Mesendoderm (in vitro differentiated cells): ENCODE data around the gene CUX1.

Experiments
- DNase-seq: peaks from one replicate; pipeline ENCODE4 v3.0.0; 2013
- H2AK5ac ChIP-seq: 2 replicates; pipeline ENCODE4 v1.6.1; 2013; ENCODE audit warnings: low read length, inconsistent platforms
- H2BK120ac ChIP-seq: 2 replicates; pipeline ENCODE4 v1.6.1; 2013; ENCODE audit warnings: low read depth, mild to moderate bottlenecking, low read length, moderate library complexity, mixed read lengths
- H2BK15ac ChIP-seq: replicated peaks from 2 replicates; pipeline ENCODE4 v1.6.1; 2013; ENCODE audit warnings: low read depth, mild to moderate bottlenecking, moderate library complexity
- H2BK5ac ChIP-seq: 2 replicates; pipeline ENCODE4 v1.6.1; 2013; ENCODE audit warnings: low read length, inconsistent platforms
- H3K18ac ChIP-seq: 2 replicates; pipeline ENCODE4 v1.6.1; 2013; ENCODE audit warnings: mild to moderate bottlenecking, low read length, mixed read lengths
- H3K23ac ChIP-seq: one replicate; pipeline ENCODE4 v1.6.1; 2013; ENCODE audit warnings: low read length
- H3K27ac ChIP-seq: 2 replicates; pipeline ENCODE4 v1.5.1; 2013; ENCODE audit warnings: low read depth, mild to moderate bottlenecking, inconsistent platforms, low read length, moderate library complexity
- H3K27me3 ChIP-seq: 2 replicates; pipeline ENCODE4 v1.6.1; 2013; ENCODE audit warnings: low read length, control low read depth, mild to moderate bottlenecking, inconsistent platforms; ENCODE audit not compliant: insufficient read depth, poor library complexity
- H3K36me3 ChIP-seq: 2 replicates; pipeline ENCODE4 v1.6.1; 2013; ENCODE audit warnings: low read length, inconsistent platforms; ENCODE audit not compliant: control insufficient read depth, insufficient read depth
- H3K4ac ChIP-seq: one replicate; pipeline ENCODE4 v1.6.1; 2013; ENCODE audit warnings: low read depth, mild to moderate bottlenecking, low read length, moderate library complexity
- H3K4me1 ChIP-seq: 2 replicates; pipeline ENCODE4 v1.6.1; 2013; ENCODE audit warnings: low read depth, low read length, inconsistent platforms; ENCODE audit not compliant: control insufficient read depth
- H3K4me2 ChIP-seq: 2 replicates; pipeline ENCODE4 v1.6.1; 2013; ENCODE audit warnings: low read length
- H3K4me3 ChIP-seq: 2 replicates; pipeline ENCODE4 v1.5.1; 2013; ENCODE audit warnings: mild to moderate bottlenecking, low read length
- H3K56ac ChIP-seq: one replicate; pipeline ENCODE4 v1.6.1; 2013; ENCODE audit warnings: low read length
- H3K79me1 ChIP-seq: 2 replicates; pipeline ENCODE4 v1.6.1; 2013; ENCODE audit warnings: low read length, inconsistent platforms
- H3K79me2 ChIP-seq: 2 replicates; pipeline ENCODE4 v1.6.1; 2013; ENCODE audit warnings: mild to moderate bottlenecking, low read length; ENCODE audit not compliant: control insufficient read depth, insufficient read depth
- H3K9ac ChIP-seq: 2 replicates; pipeline ENCODE4 v1.6.1; 2013; ENCODE audit warnings: low read length, inconsistent platforms
- H4K5ac ChIP-seq: one replicate; pipeline ENCODE4 v1.6.1; 2013; ENCODE audit warnings: low read length
- H4K8ac ChIP-seq: one replicate; pipeline ENCODE4 v1.6.1; 2013; ENCODE audit warnings: low read depth, mild to moderate bottlenecking, control low read depth, low read length, moderate library complexity
- WGBS: extraction: QIAGEN DNeasy Blood & Tissue Kit; methylation state at CpG from one replicate; pipeline ENCODE4 v1.1.7; 2013; ENCODE audit warnings: low lambda C conversion rate, missing lambda C conversion rate; ENCODE audit not compliant: insufficient coverage; ENCODE audit errors: extremely low coverage; 5-methylcytosine and 5-hydroxymethylcytosine counted together

The CUX1 gene

GRCh38 chr7:101896316-101896715, 78.9 kb downstream of the CUX1 start:
- WGBS = no CpG with 5 or more reads among the region's 9 CpGs
- Histone ChIP-seq H3K23ac (no peak overlapping the region), H2BK120ac (no peak overlapping the region), H3K27ac (no peak overlapping the region), H3K4me2 (no peak overlapping the region), H2AK5ac (no peak overlapping the region), H4K8ac (no peak overlapping the region), H2BK5ac (no peak overlapping the region), H4K5ac (no peak overlapping the region), H3K79me1 (peaks cover 27% of the 10 kb centered on the region), H3K18ac (no peak overlapping the region), H3K56ac (peak overlapping the region; percentile 22), H3K4me1 (no peaks in the 10 kb centered on the region), H3K79me2 (peaks cover 87% of the 10 kb centered on the region), H3K27me3 (no peaks in the 10 kb centered on the region), H3K4me3 (no peak overlapping the region), H3K4ac (no peak overlapping the region), H3K36me3 (no peaks in the 10 kb centered on the region), H2BK15ac (no peak overlapping the region), H3K9ac (no peak overlapping the region)
- no peak for DNase-seq

DNA sequence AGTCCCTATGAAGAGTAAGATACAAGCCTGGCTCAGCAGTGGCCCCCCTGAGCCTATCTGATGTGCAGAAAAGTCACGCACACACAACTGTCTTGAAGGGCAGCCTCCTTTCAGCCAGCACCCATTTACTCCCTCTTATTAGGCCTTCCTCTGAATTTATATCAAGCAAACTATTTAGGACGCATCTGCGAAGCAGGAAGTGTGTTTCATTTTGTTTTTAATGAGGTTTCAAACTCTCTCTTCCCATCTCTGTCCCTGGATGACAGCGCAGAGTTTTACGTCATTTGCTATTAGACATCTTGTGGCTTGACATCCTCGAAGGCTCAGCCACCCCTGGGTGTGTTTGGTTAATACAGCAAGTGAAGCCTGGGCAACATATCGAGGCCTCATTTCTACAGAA, 79.5 kb downstream of the CUX1 start:
- Histone ChIP-seq H3K4me2 (no peak overlapping the region), H3K9ac (no peak overlapping the region), H3K56ac (no peak overlapping the region), H3K4ac (no peak overlapping the region), H3K4me3 (no peak overlapping the region), H3K18ac (no peak overlapping the region), H3K36me3 (no peaks in the 10 kb centered on the region), H2BK120ac (no peak overlapping the region), H3K79me1 (peaks cover 26% of the 10 kb centered on the region), H3K27ac (no peak overlapping the region), H2AK5ac (no peak overlapping the region), H4K5ac (no peak overlapping the region), H3K79me2 (peaks cover 87% of the 10 kb centered on the region), H2BK5ac (no peak overlapping the region), H4K8ac (no peak overlapping the region), H2BK15ac (no peak overlapping the region), H3K4me1 (no peaks in the 10 kb centered on the region), H3K23ac (no peak overlapping the region), H3K27me3 (no peaks in the 10 kb centered on the region)
- no CpG with 5 or more reads among the region's 7 CpGs for WGBS
- DNase-seq = no peak

- no peak for DNase-seq
- H4K5ac ChIP-seq = no peak overlapping the region
- no peak overlapping the region for H3K56ac ChIP-seq
- no peak overlapping the region for H3K18ac ChIP-seq
- no peak overlapping the region for H2BK15ac ChIP-seq
- no peak overlapping the region for H2AK5ac ChIP-seq
- peaks cover 2% of the 10 kb centered on the region for H3K4me1 ChIP-seq
- no peak overlapping the region for H3K4me3 ChIP-seq
- peaks cover 91% of the 10 kb centered on the region for H3K79me2 ChIP-seq
- no peak overlapping the region for H3K23ac ChIP-seq
- H3K4ac ChIP-seq = no peak overlapping the region
- H2BK120ac ChIP-seq = no peak overlapping the region
- no peak overlapping the region for H2BK5ac ChIP-seq
- WGBS = no CpG with 5 or more reads among the region's 10 CpGs
- H3K4me2 ChIP-seq = no peak overlapping the region
- H3K27ac ChIP-seq = no peak overlapping the region
- H4K8ac ChIP-seq = no peak overlapping the region
- H3K79me1 ChIP-seq = peaks cover 28% of the 10 kb centered on the region
- H3K27me3 ChIP-seq = no peaks in the 10 kb centered on the region
- H3K9ac ChIP-seq = no peak overlapping the region
- H3K36me3 ChIP-seq = no peaks in the 10 kb centered on the region
These were observed 80.7 kb downstream of the CUX1 start for GRCh38 chr7:101898106-101898505.

GRCh38 chr7:101899616-101900015, 82.2 kb downstream of the CUX1 start:
- Histone ChIP-seq H3K79me1 (peaks cover 27% of the 10 kb centered on the region), H3K36me3 (no peaks in the 10 kb centered on the region), H3K27me3 (no peaks in the 10 kb centered on the region), H3K9ac (no peak overlapping the region), H2BK120ac (no peak overlapping the region), H3K79me2 (peaks cover 91% of the 10 kb centered on the region), H3K4me3 (no peak overlapping the region), H3K27ac (no peak overlapping the region), H2AK5ac (no peak overlapping the region), H3K18ac (no peak overlapping the region), H2BK5ac (no peak overlapping the region), H4K8ac (no peak overlapping the region), H4K5ac (no peak overlapping the region), H3K4me2 (no peak overlapping the region), H3K4ac (no peak overlapping the region), H3K23ac (no peak overlapping the region), H3K4me1 (peaks cover 2% of the 10 kb centered on the region), H2BK15ac (no peak overlapping the region), H3K56ac (no peak overlapping the region)
- WGBS = no CpG with 5 or more reads among the region's 7 CpGs
- no peak for DNase-seq

- no peak for DNase-seq
- Histone ChIP-seq H3K4me2 (no peak overlapping the region), H3K79me2 (peaks cover 93% of the 10 kb centered on the region), H4K8ac (no peak overlapping the region), H4K5ac (no peak overlapping the region), H2AK5ac (no peak overlapping the region), H3K56ac (no peak overlapping the region), H3K36me3 (no peaks in the 10 kb centered on the region), H3K27me3 (no peaks in the 10 kb centered on the region), H3K27ac (no peak overlapping the region), H3K18ac (no peak overlapping the region), H2BK5ac (no peak overlapping the region), H2BK15ac (no peak overlapping the region), H3K4me3 (no peak overlapping the region), H3K79me1 (peaks cover 28% of the 10 kb centered on the region), H2BK120ac (no peak overlapping the region), H3K4ac (no peak overlapping the region), H3K23ac (no peak overlapping the region), H3K4me1 (peaks cover 2% of the 10 kb centered on the region), H3K9ac (no peak overlapping the region)
- WGBS = no CpG with 5 or more reads among the region's 18 CpGs
These were observed 82.7 kb downstream of the CUX1 start for GRCh38 chr7:101900103-101900502.

DNA sequence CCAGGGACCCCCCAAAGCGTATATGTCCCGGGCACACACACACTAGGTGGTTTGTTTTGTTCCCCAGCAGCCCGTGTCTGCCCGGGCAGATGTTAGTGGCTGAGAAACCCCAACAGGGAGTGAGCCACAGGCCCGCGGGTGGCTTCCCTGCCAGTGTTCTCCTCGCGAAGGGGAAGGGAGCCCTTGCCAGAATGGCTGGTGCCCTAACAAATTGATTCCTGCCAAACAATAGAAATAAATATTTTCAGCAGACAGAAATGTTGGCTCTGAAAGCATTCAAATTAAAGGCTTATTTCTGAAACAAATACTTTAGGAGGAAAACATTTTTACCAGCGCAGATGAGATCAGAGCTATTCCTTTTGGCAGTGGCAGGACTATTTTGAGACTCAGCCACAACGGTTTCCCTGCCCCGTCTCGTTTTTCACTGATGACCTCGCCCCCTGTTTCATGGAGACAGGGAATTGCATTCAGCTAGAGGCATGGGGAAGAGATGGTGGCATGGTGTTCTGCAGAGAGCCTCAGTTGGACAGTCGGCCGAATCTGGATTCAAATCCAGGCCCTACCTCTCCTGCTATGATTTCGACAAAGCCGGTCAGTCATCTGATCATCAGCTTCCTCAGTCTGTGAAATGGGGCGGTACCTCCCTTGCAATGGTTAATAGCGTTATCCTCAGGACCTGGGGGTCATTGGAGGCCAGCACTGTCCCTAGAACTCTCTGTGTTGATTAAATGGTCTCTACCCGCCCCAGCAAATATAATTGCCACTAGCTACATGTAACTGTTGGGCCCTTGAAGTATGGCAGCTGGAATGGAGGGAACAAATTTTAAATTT, 84.5 kb downstream of the CUX1 start:
- Histone ChIP-seq H2BK120ac (no peak overlapping the region), H3K4ac (no peak overlapping the region), H4K8ac (no peak overlapping the region), H3K4me2 (no peak overlapping the region), H4K5ac (no peak overlapping the region), H3K4me3 (no peak overlapping the region), H2BK5ac (no peak overlapping the region), H2BK15ac (no peak overlapping the region), H3K23ac (no peak overlapping the region), H3K9ac (no peak overlapping the region), H3K56ac (no peak overlapping the region), H3K36me3 (no peaks in the 10 kb centered on the region), H3K27me3 (no peaks in the 10 kb centered on the region), H3K79me1 (peaks cover 27% of the 10 kb centered on the region), H3K79me2 (peaks cover 93% of the 10 kb centered on the region), H2AK5ac (no peak overlapping the region), H3K27ac (no peak overlapping the region), H3K18ac (no peak overlapping the region), H3K4me1 (peaks cover 2% of the 10 kb centered on the region)
- DNase-seq = no peak
- WGBS = no CpG with 5 or more reads among the region's 20 CpGs
